Measurements from ENCODE around the gene DNAJB13.

- TF ChIP-seq, protein P1, sequence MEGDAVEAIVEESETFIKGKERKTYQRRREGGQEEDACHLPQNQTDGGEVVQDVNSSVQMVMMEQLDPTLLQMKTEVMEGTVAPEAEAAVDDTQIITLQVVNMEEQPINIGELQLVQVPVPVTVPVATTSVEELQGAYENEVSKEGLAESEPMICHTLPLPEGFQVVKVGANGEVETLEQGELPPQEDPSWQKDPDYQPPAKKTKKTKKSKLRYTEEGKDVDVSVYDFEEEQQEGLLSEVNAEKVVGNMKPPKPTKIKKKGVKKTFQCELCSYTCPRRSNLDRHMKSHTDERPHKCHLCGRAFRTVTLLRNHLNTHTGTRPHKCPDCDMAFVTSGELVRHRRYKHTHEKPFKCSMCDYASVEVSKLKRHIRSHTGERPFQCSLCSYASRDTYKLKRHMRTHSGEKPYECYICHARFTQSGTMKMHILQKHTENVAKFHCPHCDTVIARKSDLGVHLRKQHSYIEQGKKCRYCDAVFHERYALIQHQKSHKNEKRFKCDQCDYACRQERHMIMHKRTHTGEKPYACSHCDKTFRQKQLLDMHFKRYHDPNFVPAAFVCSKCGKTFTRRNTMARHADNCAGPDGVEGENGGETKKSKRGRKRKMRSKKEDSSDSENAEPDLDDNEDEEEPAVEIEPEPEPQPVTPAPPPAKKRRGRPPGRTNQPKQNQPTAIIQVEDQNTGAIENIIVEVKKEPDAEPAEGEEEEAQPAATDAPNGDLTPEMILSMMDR (IDR thresholded peaks at IDR 0.05) = no peak
- TF ChIP-seq ZFX (IDR thresholded peaks at IDR 0.05; ENCODE audit: borderline replicate concordance) = no peak
Observed at GRCh38 chr11:73968356-73968966, 17.6 kb downstream of the DNAJB13 start.
